Esophagus muscularis mucosa (tissue), 4 donors: ENCODE data around the gene FBXL19.

Source experiments
- EP300 ChIP-seq: sonication (generic); formaldehyde crosslinking; IDR thresholded peaks from one replicate; pipeline ENCODE4 v1.6.1; 2017; ENCODE audit warnings: antibody characterized with exemption
- POLR2A ChIP-seq: fragments of 450-650 bp; IDR thresholded peaks from one replicate; pipeline ENCODE4 v1.6.1; 2017; ENCODE audit warnings: antibody characterized with exemption, moderate library complexity, mild to moderate bottlenecking, low read depth
- TF ChIP-seq, protein P1 (sequence below), 3 experiments: fragments of 200-600 bp in 2 of 3; fragments of 450-650 bp in 1 of 3; sonication (generic) in 2 of 3; IDR thresholded peaks; one replicate each; pipeline ENCODE4 v1.5.1; 2017 to 2019; ENCODE audit warnings: antibody characterized with exemption in 3 of 3, mild to moderate bottlenecking in 2 of 3, moderate library complexity in 1 of 3

DNA sequence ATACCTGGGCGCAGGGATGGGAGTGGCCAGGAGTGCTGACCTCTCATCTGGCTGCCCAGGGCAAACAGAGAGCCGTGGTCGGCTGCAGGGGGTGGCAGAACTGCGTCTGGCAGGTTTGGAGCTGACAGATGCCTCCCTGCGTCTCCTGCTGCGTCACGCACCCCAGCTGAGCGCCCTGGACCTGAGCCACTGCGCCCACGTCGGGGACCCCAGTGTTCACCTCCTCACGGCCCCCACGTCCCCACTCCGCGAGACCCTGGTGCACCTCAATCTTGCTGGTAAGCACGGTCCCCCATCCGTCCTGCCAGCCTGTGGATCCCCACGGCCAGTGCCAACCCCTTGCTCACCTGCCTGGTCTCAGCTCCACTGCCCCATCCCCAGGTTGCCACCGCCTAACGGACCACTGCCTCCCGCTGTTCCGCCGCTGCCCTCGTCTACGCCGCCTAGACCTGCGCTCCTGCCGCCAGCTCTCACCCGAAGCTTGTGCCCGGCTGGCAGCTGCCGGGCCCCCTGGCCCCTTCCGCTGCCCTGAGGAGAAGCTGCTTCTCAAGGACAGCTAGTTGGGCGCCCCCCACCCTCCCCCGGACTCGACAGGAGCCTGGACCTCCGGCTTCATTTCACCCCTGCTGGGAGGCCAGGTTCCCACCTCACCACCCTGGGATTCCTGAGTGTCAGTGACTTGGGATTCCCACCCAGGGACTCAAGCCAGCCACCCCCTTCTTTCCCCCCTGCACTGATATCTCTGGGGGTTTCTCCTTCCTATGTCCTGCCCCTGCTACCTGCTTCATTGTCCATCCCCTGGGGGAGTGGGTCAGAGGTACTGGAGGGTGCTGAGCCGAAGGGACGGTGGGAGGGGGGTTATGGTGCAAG lies 23.5 kb downstream of the FBXL19 start:
- TF ChIP-seq EP300 (no peak), POLR2A (no peak)
- TF ChIP-seq, protein P1, sequence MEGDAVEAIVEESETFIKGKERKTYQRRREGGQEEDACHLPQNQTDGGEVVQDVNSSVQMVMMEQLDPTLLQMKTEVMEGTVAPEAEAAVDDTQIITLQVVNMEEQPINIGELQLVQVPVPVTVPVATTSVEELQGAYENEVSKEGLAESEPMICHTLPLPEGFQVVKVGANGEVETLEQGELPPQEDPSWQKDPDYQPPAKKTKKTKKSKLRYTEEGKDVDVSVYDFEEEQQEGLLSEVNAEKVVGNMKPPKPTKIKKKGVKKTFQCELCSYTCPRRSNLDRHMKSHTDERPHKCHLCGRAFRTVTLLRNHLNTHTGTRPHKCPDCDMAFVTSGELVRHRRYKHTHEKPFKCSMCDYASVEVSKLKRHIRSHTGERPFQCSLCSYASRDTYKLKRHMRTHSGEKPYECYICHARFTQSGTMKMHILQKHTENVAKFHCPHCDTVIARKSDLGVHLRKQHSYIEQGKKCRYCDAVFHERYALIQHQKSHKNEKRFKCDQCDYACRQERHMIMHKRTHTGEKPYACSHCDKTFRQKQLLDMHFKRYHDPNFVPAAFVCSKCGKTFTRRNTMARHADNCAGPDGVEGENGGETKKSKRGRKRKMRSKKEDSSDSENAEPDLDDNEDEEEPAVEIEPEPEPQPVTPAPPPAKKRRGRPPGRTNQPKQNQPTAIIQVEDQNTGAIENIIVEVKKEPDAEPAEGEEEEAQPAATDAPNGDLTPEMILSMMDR (IDR thresholded peaks at IDR 0.05), result no peak
